B cell (primary cell): Measurements from ENCODE around the gene CLDN24. TPM values are rescaled to one million over a fixed set of nuclear protein-coding genes. Genes with fewer than 3 reads are reported as not detected.

Experiments
- ATAC-seq: fragments of 200-7000 bp; cut with Tn5 transposase; one replicate; pipeline ENCODE4 v1.10.0; 2021; ENCODE audit warnings: low read depth, mild to moderate bottlenecking, moderate number of reproducible peaks, moderate library complexity
- CTCF ChIA-PET: fragments of 350-600 bp; sonication (Branson Sonifier 250); formaldehyde crosslinking; loops from one replicate; lab custom pipeline; 2021; ENCODE audit warnings: antibody characterized with exemption, inconsistent platforms; lab: Charles Lee
- POLR2A ChIA-PET: fragments of 350-600 bp; sonication (Branson Sonifier 250); formaldehyde crosslinking; loops from one replicate; lab custom pipeline; 2021; ENCODE audit warnings: antibody characterized with exemption; lab: Charles Lee
- DNase-seq: peaks from one replicate; pipeline ENCODE4 v3.0.0; 2013
- H2AFZ ChIP-seq: 2 replicates; pipeline ENCODE4 v1.6.1; 2012; ENCODE audit warnings: mild to moderate bottlenecking, low read depth, low read length; ENCODE audit not compliant: insufficient read depth, poor library complexity, severe bottlenecking
- H3K27ac ChIP-seq, 2 donors: 1 replicate in 1 of 2; 2 replicates in 1 of 2; pipeline ENCODE4 v1.5.1; 2012 to 2013; ENCODE audit warnings: low read length in 2 of 2, mild to moderate bottlenecking in 2 of 2, moderate library complexity in 1 of 2
- H3K27me3 ChIP-seq, 4 experiments: fragments of 200-600 bp in 1 of 4; sonication (generic) in 1 of 4; replicated peaks in 1 of 4; 1 replicate in 2 of 4; 2 replicates in 2 of 4; pipeline versions ENCODE4 v1.6.1 to v1.7.0; 2013 to 2016; ENCODE audit warnings: low read length in 3 of 4, mild to moderate bottlenecking in 2 of 4, mixed read lengths in 1 of 4, moderate library complexity in 1 of 4; ENCODE audit not compliant: insufficient read depth in 4 of 4, control insufficient read depth in 3 of 4; ENCODE audit errors: control extremely low read depth in 1 of 4
- H3K36me3 ChIP-seq, 2 experiments: replicated peaks in 1 of 2; 1 replicate in 1 of 2; 2 replicates in 1 of 2; pipeline versions ENCODE4 v1.6.1 to v1.7.1; 2013; ENCODE audit warnings: low read length in 1 of 2; ENCODE audit not compliant: insufficient read depth in 2 of 2, control insufficient read depth in 1 of 2; ENCODE audit errors: control extremely low read depth in 1 of 2, extremely low read depth in 1 of 2
- H3K4me1 ChIP-seq, 2 donors: fragments of 200-600 bp in 1 of 2; sonication (generic) in 1 of 2; 1 replicate in 1 of 2; 2 replicates in 1 of 2; pipeline versions ENCODE4 v1.5.1 to v1.6.1; 2013 to 2017; ENCODE audit warnings: low read length in 2 of 2; ENCODE audit not compliant: control insufficient read depth in 2 of 2, insufficient read depth in 2 of 2
- H3K4me2 ChIP-seq: replicated peaks from 2 replicates; pipeline ENCODE3; 2012; ENCODE audit warnings: mild to moderate bottlenecking, low read depth, low read length; ENCODE audit not compliant: poor library complexity, severe bottlenecking
- H3K4me3 ChIP-seq, 5 experiments: fragments of 200-600 bp in 1 of 5; sonication (generic) in 1 of 5; 1 replicate in 3 of 5; 2 replicates in 2 of 5; pipeline versions ENCODE4 v1.5.1 to v1.7.0; 2011 to 2016; ENCODE audit warnings: low read length in 4 of 5, mild to moderate bottlenecking in 4 of 5, low read depth in 2 of 5, control low read depth in 1 of 5, moderate library complexity in 1 of 5; ENCODE audit not compliant: insufficient read depth in 1 of 5; ENCODE audit errors: control extremely low read depth in 1 of 5, extremely low read depth in 1 of 5
- H3K79me2 ChIP-seq: fragments of 200-600 bp; sonication (generic); one replicate; pipeline ENCODE4 v1.6.0; 2016; ENCODE audit warnings: low read length; ENCODE audit not compliant: control insufficient read depth, insufficient read depth
- H3K9ac ChIP-seq: fragments of 200-600 bp; sonication (generic); 2 replicates; pipeline ENCODE4 v1.6.1; 2017; ENCODE audit warnings: mild to moderate bottlenecking, low read length, moderate library complexity
- H3K9me3 ChIP-seq, 3 donors: one replicate each; pipeline versions ENCODE4 v1.6.1 to v1.7.1; 2013; ENCODE audit warnings: low read length in 2 of 3; ENCODE audit not compliant: control insufficient read depth in 2 of 3, insufficient read depth in 1 of 3; ENCODE audit errors: control extremely low read depth in 1 of 3
- H4K20me1 ChIP-seq: 2 replicates; pipeline ENCODE4 v1.6.0; 2012; ENCODE audit warnings: mild to moderate bottlenecking, low read length; ENCODE audit not compliant: insufficient read depth, control insufficient read depth, poor library complexity, severe bottlenecking
- H3K27ac Mint-ChIP-seq: one replicate; pipeline ENCODE4 v1.8.0; 2021; ENCODE audit warnings: mixed read lengths
- H3K27me3 Mint-ChIP-seq: one replicate; pipeline ENCODE4 v1.8.0; 2021; ENCODE audit warnings: mixed read lengths
- H3K4me1 Mint-ChIP-seq: one replicate; pipeline ENCODE4 v1.8.0; 2021; ENCODE audit warnings: mixed read lengths
- H3K4me3 Mint-ChIP-seq: one replicate; pipeline ENCODE4 v1.8.0; 2021; ENCODE audit warnings: mixed read lengths
- H3K9me3 Mint-ChIP-seq: one replicate; pipeline ENCODE4 v1.8.0; 2022; ENCODE audit warnings: mixed read lengths; ENCODE audit not compliant: insufficient read depth
- EZH2 ChIP-seq: IDR thresholded peaks from 2 replicates; pipeline ENCODE4 v1.6.1; 2012; ENCODE audit warnings: borderline replicate concordance, low read depth, mild to moderate bottlenecking, moderate library complexity, low read length; ENCODE audit not compliant: insufficient read depth, poor library complexity, severe bottlenecking
- WGBS: methylation state at CpG from one replicate; pipeline ENCODE4 v1.1.5; 2013; ENCODE audit warnings: missing lambda C conversion rate; ENCODE audit not compliant: insufficient coverage; 5-methylcytosine and 5-hydroxymethylcytosine counted together
- intact Hi-C: fragments of 100-400 bp; cut with micrococcal nuclease; formaldehyde crosslinking; loops from one replicate; pipeline ENCODE4 v1.10.0; 2022
- polyA plus RNA-seq: library from polyadenylated mRNA; depleted of rRNA; stranded (reverse); fragments of >200 nt; gene quantifications from 2 replicates; pipeline ENCODE4 v1.2.3, GENCODE V29; 2012
- total RNA-seq, 2 donors: library from RNA; stranded (reverse); fragments of 120-200 nt in 1 of 2; gene quantifications; 1 replicate in 1 of 2; 2 replicates in 1 of 2; pipeline versions ENCODE4 v1.2.3 to v1.2.4, GENCODE V29; 2013 to 2022
- TF ChIP-seq, protein P1 (sequence below): fragments of 200-600 bp; IDR thresholded peaks from one replicate; pipeline ENCODE4 v1.8.0; 2022; ENCODE audit warnings: antibody characterized with exemption, mild to moderate bottlenecking

Gene CLDN24
- total and polyA plus RNA-seq, 2 donors (not counting 1 experiment from before 2014, with no cell fraction given): not detected

DNA sequence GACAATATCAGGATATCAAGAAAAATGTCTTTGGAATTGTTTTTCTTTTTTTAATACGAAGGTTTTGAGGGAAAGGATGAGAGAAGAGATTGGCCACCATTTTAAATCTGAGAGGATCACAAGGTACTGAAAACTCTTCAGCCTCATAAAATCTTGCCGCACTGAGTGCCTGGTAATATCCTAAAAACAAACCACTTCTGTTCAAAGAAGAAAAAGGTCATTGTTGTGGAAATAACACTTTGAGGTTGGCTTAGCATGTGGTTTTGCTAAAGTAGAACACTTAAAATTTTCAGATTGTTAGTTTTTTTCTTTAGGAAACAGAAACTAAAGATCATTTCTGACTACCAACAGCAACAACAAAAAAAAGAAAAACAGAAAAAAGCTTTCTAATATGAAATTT lies 1.1 kb downstream of the CLDN24 start:
- Mint-ChIP-seq H3K4me3 (no peak overlapping the region), H3K4me1 (no peaks in the 10 kb centered on the region), H3K27me3 (peaks cover 11% of the 10 kb centered on the region), H3K9me3 (no peaks in the 10 kb centered on the region), H3K27ac (no peak overlapping the region)
- no peak overlapping the region for H3K4me3 ChIP-seq
- ATAC-seq (no peak), DNase-seq (no peak)
- no peaks in the 10 kb centered on the region for H3K9me3 ChIP-seq
- intact Hi-C loops: no loop called here
- H3K4me1 ChIP-seq: no peaks in the 10 kb centered on the region
- ChIA-PET POLR2A (no interaction called here), CTCF (no interaction called here)
- TF ChIP-seq, protein P1, sequence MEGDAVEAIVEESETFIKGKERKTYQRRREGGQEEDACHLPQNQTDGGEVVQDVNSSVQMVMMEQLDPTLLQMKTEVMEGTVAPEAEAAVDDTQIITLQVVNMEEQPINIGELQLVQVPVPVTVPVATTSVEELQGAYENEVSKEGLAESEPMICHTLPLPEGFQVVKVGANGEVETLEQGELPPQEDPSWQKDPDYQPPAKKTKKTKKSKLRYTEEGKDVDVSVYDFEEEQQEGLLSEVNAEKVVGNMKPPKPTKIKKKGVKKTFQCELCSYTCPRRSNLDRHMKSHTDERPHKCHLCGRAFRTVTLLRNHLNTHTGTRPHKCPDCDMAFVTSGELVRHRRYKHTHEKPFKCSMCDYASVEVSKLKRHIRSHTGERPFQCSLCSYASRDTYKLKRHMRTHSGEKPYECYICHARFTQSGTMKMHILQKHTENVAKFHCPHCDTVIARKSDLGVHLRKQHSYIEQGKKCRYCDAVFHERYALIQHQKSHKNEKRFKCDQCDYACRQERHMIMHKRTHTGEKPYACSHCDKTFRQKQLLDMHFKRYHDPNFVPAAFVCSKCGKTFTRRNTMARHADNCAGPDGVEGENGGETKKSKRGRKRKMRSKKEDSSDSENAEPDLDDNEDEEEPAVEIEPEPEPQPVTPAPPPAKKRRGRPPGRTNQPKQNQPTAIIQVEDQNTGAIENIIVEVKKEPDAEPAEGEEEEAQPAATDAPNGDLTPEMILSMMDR: no peak
- no peak for TF ChIP-seq EZH2
- no peaks in the 10 kb centered on the region for H3K79me2 ChIP-seq
- no peaks in the 10 kb centered on the region for H4K20me1 ChIP-seq
- H3K9ac ChIP-seq: no peak overlapping the region
- H3K36me3 ChIP-seq: no peaks in the 10 kb centered on the region
- no peak overlapping the region for H2AFZ ChIP-seq
- no CpG with 5 or more reads among the region's 2 CpGs for WGBS
- no peak overlapping the region for H3K27ac ChIP-seq
- no peak overlapping the region for H3K4me2 ChIP-seq
- H3K27me3 ChIP-seq: no peaks in the 10 kb centered on the region

DNA sequence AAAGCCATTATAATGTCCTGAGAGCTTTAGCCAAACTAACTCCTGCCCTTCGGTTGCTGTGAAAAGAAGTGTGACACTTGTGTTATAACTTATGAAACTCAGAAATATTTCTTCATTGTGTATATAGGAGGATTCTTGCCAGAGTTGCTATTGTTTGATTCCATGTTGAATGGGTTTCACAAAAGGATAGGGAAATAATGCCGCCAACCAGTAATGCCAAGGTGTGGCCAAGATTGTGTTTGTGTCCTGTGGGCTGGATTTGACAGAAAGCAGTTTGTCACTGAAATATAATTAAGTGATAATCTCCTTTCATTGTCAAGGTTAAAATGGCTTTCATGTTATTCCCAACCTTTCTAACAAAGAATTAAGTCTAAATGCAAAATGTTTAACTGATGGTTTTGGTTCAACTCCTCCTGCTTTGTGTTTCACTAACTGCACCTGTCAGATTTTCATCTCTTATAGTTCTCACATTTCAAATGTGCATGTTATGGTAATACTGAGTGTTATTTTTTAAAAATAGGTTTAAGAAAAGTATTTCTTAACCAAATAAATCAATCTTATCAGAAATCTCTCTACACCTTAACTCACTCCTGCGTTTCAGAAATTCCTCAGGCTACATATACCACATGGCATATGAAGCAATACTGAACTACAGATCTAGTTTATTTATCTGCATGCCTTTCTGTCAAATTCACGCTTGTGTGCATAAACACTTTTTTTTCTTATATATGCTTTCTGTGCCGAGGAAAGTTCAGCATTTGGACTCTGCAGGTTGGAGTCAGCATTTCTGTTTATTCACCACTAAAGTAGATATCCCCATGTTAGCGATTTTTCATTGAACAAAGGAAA lies 1.8 kb downstream of the CLDN24 start, which contains the start of gene CLDN22:
TSS of gene CLDN22 (minus strand) at position 66 of the 849 bp plus-strand sequence. CDS start at position 8, 58 bp downstream.
- H3K4me3 Mint-ChIP-seq: no peak within 1 kb of the TSS
- Histone ChIP-seq H2AFZ (no peak within 1 kb of the TSS), H3K4me2 (no peak within 1 kb of the TSS), H3K9me3 (no peaks in the 10 kb centered on the region), H4K20me1 (no peaks in the 10 kb centered on the region), H3K36me3 (no peaks in the 10 kb centered on the region), H3K79me2 (no peaks in the 10 kb centered on the region), H3K27me3 (no peaks in the 10 kb centered on the region), H3K4me3 (no peak within 1 kb of the TSS), H3K27ac (no peak within 1 kb of the TSS), H3K4me1 (no peaks in the 10 kb centered on the region), H3K9ac (no peak within 1 kb of the TSS)
- CTCF ChIA-PET: no interaction called here
- no peak for DNase-seq
- POLR2A ChIA-PET: no interaction called here
- H3K9me3 Mint-ChIP-seq: no peaks in the 10 kb centered on the region
- no peak for ATAC-seq
- peaks cover 11% of the 10 kb centered on the region for H3K27me3 Mint-ChIP-seq
- intact Hi-C loops: no loop called here
- TF ChIP-seq, protein P1: no peak
- no peaks in the 10 kb centered on the region for H3K4me1 Mint-ChIP-seq
- no peak within 1 kb of the TSS for H3K27ac Mint-ChIP-seq
- 100% methylated on average over 1 of the region's 6 CpGs for WGBS
